ENCODE measurements around the gene POLR2J3. TPM values are rescaled to one million over a fixed set of nuclear protein-coding genes. Genes with fewer than 3 reads are reported as not detected.
"Not testable (repeated sequence)": the region's sequence is repeated elsewhere in the genome, so short reads cannot be mapped to it uniquely, and the experiment has no call there.

POLR2J3 gene
- total and polyA plus RNA-seq, 2 of the 4 experiments (the other 2 are of a cell fraction) = 14.2 to 14.7 TPM

GRCh38 chr7:102545288-102545687 lies 27.1 kb downstream of the POLR2J3 start:
- CTCF ChIA-PET; H3K4me1 ChIP-seq (ENCODE audit: control insufficient read depth, insufficient read depth, low read length); H3K27ac ChIP-seq (ENCODE audit: insufficient read depth, low read length); H3K36me3 ChIP-seq (ENCODE audit: control insufficient read depth, insufficient read depth, low read length); H3K79me1 ChIP-seq (ENCODE audit: low read depth in 1 of 2, low read length in 2 of 2); H4K5ac ChIP-seq (ENCODE audit: low read depth, low read length); H3K9ac ChIP-seq (ENCODE audit: low read depth, low read length); H2AK9ac ChIP-seq (replicated peaks; ENCODE audit: low read depth, low read length, poor library complexity); H3K18ac ChIP-seq (ENCODE audit: low read depth, low read length); H3K14ac ChIP-seq (replicated peaks; ENCODE audit: low read depth, low read length); H3K27me3 ChIP-seq (ENCODE audit: control insufficient read depth, insufficient read depth, low read length); H3K4ac ChIP-seq (ENCODE audit: low read depth, low read length); H2BK15ac ChIP-seq (ENCODE audit: low read depth, low read length); H2AK5ac ChIP-seq (ENCODE audit: low read depth, low read length); BruUV-seq (replicated peaks); H4K8ac ChIP-seq (ENCODE audit: low read depth in 2 of 2, low read length in 2 of 2); DNase-seq; H3K9me3 ChIP-seq (ENCODE audit: control insufficient read depth, insufficient read depth, low read length); H3K4me3 ChIP-seq (ENCODE audit: insufficient read depth, low read depth, low read length); dilution Hi-C loops (cut with HindIII; ENCODE audit: low sequenced_read_pairs, unreplicated experiment); H2BK20ac ChIP-seq (ENCODE audit: low read depth, low read length); H4K20me1 ChIP-seq (ENCODE audit: insufficient read depth, low read length); intact Hi-C loops (cut with micrococcal nuclease); H2BK120ac ChIP-seq (ENCODE audit: low read depth, low read length); in situ Hi-C loops (cut with MboI; ENCODE audit: low sequenced_read_pairs); H3K56ac ChIP-seq (ENCODE audit: extremely low read depth, insufficient read depth, low read length); H3K9me1 ChIP-seq (ENCODE audit: insufficient read depth, low read length); H2BK5ac ChIP-seq (ENCODE audit: low read depth, low read length, poor library complexity, severe bottlenecking); ATAC-seq (ENCODE audit: low read depth); POLR2A ChIA-PET (ENCODE audit: unreplicated experiment); H3K23ac ChIP-seq (ENCODE audit: low read depth, low read length); H4K91ac ChIP-seq (ENCODE audit: insufficient read depth, low read depth, low read length); H2AFZ ChIP-seq (replicated peaks; ENCODE audit: low read length, poor library complexity); H3K4me2 ChIP-seq (ENCODE audit: low read depth, low read length): not testable (repeated sequence)
- WGBS, 2 experiments (ENCODE audit: extremely low coverage in 2 of 2, insufficient read length in 1 of 2) = no CpG with 5 or more reads among the region's 12 CpGs

- H4K8ac ChIP-seq (ENCODE audit: low read depth in 2 of 2, low read length in 2 of 2); H3K4me1 ChIP-seq (ENCODE audit: control insufficient read depth, insufficient read depth, low read length); H2BK15ac ChIP-seq (ENCODE audit: low read depth, low read length); H2AFZ ChIP-seq (replicated peaks; ENCODE audit: low read length, poor library complexity); H4K91ac ChIP-seq (ENCODE audit: insufficient read depth, low read depth, low read length); intact Hi-C loops (cut with micrococcal nuclease); H3K18ac ChIP-seq (ENCODE audit: low read depth, low read length); H3K14ac ChIP-seq (replicated peaks; ENCODE audit: low read depth, low read length); H2BK120ac ChIP-seq (ENCODE audit: low read depth, low read length); H2AK5ac ChIP-seq (ENCODE audit: low read depth, low read length); H3K4me3 ChIP-seq (ENCODE audit: insufficient read depth, low read depth, low read length); in situ Hi-C loops (cut with MboI; ENCODE audit: low sequenced_read_pairs); H3K79me1 ChIP-seq (ENCODE audit: low read depth in 1 of 2, low read length in 2 of 2); BruUV-seq (replicated peaks); H3K4me2 ChIP-seq (ENCODE audit: low read depth, low read length); H3K9ac ChIP-seq (ENCODE audit: low read depth, low read length); H3K27ac ChIP-seq (ENCODE audit: insufficient read depth, low read length); H3K9me3 ChIP-seq (ENCODE audit: control insufficient read depth, insufficient read depth, low read length); ATAC-seq (ENCODE audit: low read depth); H2AK9ac ChIP-seq (replicated peaks; ENCODE audit: low read depth, low read length, poor library complexity); DNase-seq; POLR2A ChIA-PET (ENCODE audit: unreplicated experiment); H3K23ac ChIP-seq (ENCODE audit: low read depth, low read length); H3K56ac ChIP-seq (ENCODE audit: extremely low read depth, insufficient read depth, low read length); H4K5ac ChIP-seq (ENCODE audit: low read depth, low read length); CTCF ChIA-PET; H2BK5ac ChIP-seq (ENCODE audit: low read depth, low read length, poor library complexity, severe bottlenecking); H4K20me1 ChIP-seq (ENCODE audit: insufficient read depth, low read length); H3K4ac ChIP-seq (ENCODE audit: low read depth, low read length); H2BK20ac ChIP-seq (ENCODE audit: low read depth, low read length); H3K36me3 ChIP-seq (ENCODE audit: control insufficient read depth, insufficient read depth, low read length); H3K9me1 ChIP-seq (ENCODE audit: insufficient read depth, low read length); dilution Hi-C loops (cut with HindIII; ENCODE audit: low sequenced_read_pairs, unreplicated experiment); H3K27me3 ChIP-seq (ENCODE audit: control insufficient read depth, insufficient read depth, low read length): not testable (repeated sequence)
- no CpG with 5 or more reads among the region's 1 CpG for WGBS, 2 experiments (ENCODE audit: extremely low coverage in 2 of 2, insufficient read length in 1 of 2)
These were observed 28.0 kb downstream of the POLR2J3 start for GRCh38 chr7:102544372-102544771.
